Stimulated activated naive CD4-positive, alpha-beta T cell (primary cell): Measurements from ENCODE around the gene TNFRSF6B.
A peak's percentile ranks its signal among the peaks of the same experiment; 100 is the strongest.
"Not testable (repeated sequence)": the region's sequence is repeated elsewhere in the genome, so short reads cannot be mapped to it uniquely, and the experiment has no call there.

Experiments
- DNase-seq, 6 experiments: peaks; one replicate each; lab custom pipeline; 2025; lab: John Stamatoyannopoulos, UW

Gene TNFRSF6B

DNA sequence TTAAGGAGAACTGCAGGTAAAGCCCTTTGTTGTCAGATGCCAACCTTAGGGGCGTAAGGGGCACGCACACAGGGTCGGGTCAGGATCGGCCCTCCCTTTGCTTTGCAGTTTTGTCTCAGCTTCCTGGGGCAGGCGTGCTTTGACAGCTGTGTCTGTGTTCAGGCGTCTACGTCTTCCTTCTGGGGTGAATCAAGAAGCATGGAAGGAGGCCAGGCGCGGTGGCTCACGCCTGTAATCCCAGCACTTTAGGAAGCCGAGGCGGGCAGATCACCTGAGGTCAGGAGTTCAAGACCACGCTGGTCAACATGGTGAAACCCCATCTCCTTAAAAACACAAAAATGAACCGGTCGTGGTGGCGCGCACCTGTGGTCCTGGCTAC is 12.7 kb downstream of the TNFRSF6B start:
- DNase-seq, result no peak

- no peak for DNase-seq
These were observed 14.7 kb downstream of the TNFRSF6B start for GRCh38 chr20:63711085-63711645.

- no peak for DNase-seq
These were observed 15.7 kb downstream of the TNFRSF6B start for GRCh38 chr20:63712191-63712590.

- DNase-seq, result no peak
These were observed 18.4 kb downstream of the TNFRSF6B start for GRCh38 chr20:63714858-63715257.

GRCh38 chr20:63718996-63719395 is 22.5 kb downstream of the TNFRSF6B start:
- DNase-seq, result no peak

GRCh38 chr20:63722967-63723622 is 26.6 kb downstream of the TNFRSF6B start:
- not testable (repeated sequence) for DNase-seq

DNA sequence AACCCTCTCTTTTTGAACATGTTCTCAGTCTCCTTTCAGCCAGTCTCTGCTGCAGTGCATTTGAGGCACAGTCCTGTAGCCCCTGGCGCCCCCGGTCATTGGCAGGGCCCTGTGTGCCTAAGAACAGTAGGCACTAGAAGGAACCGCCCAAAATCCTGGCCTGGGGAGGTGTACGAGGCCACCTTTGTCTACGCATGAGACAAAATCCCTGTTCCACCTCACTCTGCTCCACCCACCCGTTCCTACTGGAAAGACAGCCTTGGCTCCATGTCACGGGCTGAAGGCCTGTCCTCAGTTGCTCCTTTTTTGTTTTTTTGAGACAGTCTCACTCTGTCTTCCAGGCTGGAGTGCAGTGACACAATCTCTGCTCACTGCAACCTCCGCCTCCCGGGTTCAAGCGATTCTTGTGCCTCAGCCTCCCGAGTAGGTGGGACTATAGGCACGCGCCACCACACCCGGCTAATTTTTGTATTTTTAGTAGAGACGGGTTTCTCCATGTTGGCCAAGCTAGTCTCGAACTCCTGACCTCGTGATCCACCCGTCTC is 33.8 kb downstream of the TNFRSF6B start:
- not testable (repeated sequence) for DNase-seq

GRCh38 chr20:63731410-63731809 is 35.0 kb downstream of the TNFRSF6B start:
- no peak for DNase-seq

- no peak for DNase-seq
These were observed 36.0 kb downstream of the TNFRSF6B start for GRCh38 chr20:63732118-63733095.

DNA sequence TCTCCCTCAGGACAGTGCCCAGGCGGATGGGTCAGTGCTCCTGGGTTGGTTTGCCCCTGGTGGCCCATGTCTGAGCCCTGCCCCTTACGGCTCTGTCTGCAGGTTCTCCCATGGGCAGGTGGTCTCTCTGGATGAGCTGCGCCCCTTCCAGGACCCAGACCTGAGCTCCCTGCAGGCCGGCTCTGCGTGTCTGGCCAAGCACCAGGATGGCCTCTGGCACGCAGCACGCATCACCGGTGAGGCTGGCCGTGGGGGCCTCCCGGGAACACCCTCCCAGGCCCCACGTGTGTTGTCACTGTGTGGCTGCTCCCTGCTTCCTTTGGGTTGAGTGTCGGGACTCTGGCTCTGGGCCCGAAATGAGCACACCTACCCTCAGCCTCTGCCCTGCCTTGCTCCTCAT is 36.7 kb downstream of the TNFRSF6B start:
- DNase-seq, result no peak

DNA sequence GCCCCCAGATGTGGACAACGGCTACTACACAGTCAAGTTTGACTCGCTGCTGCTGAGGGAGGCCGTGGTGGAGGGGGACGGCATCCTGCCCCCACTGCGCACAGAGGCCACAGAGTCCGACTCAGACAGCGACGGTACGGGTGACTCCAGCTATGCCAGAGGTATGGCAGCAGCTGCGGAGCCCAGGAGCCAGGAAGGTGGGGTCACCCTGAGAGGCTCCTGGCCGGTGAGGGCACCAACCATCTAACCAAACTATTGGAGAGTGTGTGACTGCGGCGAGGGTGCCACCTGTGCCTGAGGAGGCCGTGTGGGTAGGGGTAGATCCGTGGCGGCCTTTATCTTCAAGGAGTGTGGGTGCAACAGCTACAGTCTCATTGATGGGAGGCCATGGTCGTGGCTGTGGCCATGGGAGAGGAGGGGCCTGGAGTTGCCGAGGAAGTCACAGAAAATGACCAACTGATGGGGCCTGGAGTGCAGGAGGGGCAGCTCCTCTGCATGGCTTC is 37.2 kb downstream of the TNFRSF6B start:
- no peak for DNase-seq

GRCh38 chr20:63734111-63734945 is 37.9 kb downstream of the TNFRSF6B start:
- no peak for DNase-seq

GRCh38 chr20:63734946-63735858 is 38.8 kb downstream of the TNFRSF6B start:
- DNase-seq, result no peak

- peak; percentile 67 to 86 (median 78) for DNase-seq
These were observed 39.6 kb downstream of the TNFRSF6B start, which contains the start of gene LIME1 for GRCh38 chr20:63735859-63736718. Gene LIME1 (plus strand): TSS chr20:63736664. CDS start chr20:63737550, 886 bp downstream.

GRCh38 chr20:63736893-63737694 is 40.6 kb downstream of the TNFRSF6B start:
- DNase-seq, result peak; percentile 51 to 83 (median 64)

GRCh38 chr20:63737695-63737944 is 41.2 kb downstream of the TNFRSF6B start:
- peak in 4 of 6 experiments; percentile 38 to 63 (median 62) for DNase-seq

DNA sequence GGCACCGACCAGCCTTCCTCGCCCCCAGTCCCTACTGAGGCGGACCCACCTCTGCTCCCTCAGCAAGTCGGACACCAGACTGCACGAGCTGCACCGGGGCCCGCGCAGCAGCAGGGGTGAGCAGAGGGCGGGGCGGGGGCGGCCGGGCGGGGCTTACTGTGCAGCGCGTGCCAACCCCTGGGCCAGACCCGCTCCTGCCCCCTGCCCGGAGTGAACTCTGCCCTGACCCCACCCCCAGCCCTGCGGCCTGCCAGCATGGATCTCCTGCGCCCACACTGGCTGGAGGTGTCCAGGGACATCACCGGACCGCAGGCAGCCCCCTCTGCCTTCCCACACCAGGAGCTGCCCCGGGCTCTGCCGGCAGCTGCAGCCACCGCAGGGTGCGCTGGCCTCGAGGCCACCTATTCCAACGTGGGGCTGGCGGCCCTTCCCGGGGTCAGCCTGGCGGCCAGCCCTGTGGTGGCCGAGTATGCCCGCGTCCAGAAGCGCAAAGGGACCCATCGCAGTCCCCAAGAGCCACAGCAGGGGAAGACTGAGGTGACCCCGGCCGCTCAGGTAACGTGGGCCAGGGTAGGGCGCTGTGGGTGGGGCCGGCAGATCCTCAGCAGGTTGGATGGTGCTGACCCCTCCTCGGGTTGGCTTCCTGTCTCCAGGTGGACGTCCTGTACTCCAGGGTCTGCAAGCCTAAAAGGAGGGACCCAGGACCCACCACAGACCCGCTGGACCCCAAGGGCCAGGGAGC is 41.7 kb downstream of the TNFRSF6B start:
- peak; percentile 14 to 64 (median 54) for DNase-seq

- peak; percentile 22 to 66 (median 53) for DNase-seq
These were observed 42.3 kb downstream of the TNFRSF6B start for GRCh38 chr20:63738687-63739129.
